K562 (cell line): ENCODE results near the gene MEF2C. TPM values are rescaled to one million over a fixed set of nuclear protein-coding genes. Genes with fewer than 3 reads are reported as not detected.

Source experiments
- ATAC-seq: fragments of 200-7000 bp; cut with Tn5 transposase; 3 replicates; pipeline ENCODE4 v1.9.1; 2020; ENCODE audit warnings: moderate library complexity
- BruUV-seq: library from RNA; stranded (reverse); fragments of 400-500 nt; replicated peaks from 2 replicates; lab custom pipeline; 2021; lab: Mats Ljungman, UMichigan
- CTCF ChIA-PET: fragments of 300-600 bp; formaldehyde crosslinking; extraction: SDS; loops from one replicate; lab custom pipeline; 2021; ENCODE audit warnings: low intra/inter-chr PET ratio; lab: Yijun Ruan, JAX
- POLR2A ChIA-PET: fragments of 300-600, 350-650 bp; sonication (Branson Sonifier 250); formaldehyde crosslinking; extraction: SDS; loops from one replicate; lab custom pipeline; 2021; ENCODE audit warnings: antibody characterized with exemption, inconsistent platforms; lab: Yijun Ruan, JAX
- DNase-seq, 4 experiments: peaks; one replicate each; pipeline versions ENCODE4 v3.0.0 to v3.0.0-alpha.2; 2011 to 2018; ENCODE audit warnings: low spot score in 3 of 4, mixed read lengths in 3 of 4; ENCODE audit errors: extremely low read depth in 1 of 4
- FAIRE-seq: peaks from 2 replicates; lab custom pipeline; 2011; peaks lifted over from hg19 to GRCh38; lab: Jason Lieb, UNC
- H2AFZ ChIP-seq: 2 replicates; pipeline ENCODE4 v1.6.0; 2011; ENCODE audit warnings: low read depth, low read length, control low read depth, inconsistent platforms
- H3K27ac ChIP-seq: fragments of 200-600 bp; 3 replicates; pipeline ENCODE4 v1.8.0; 2011; ENCODE audit warnings: low read depth, mild to moderate bottlenecking, control low read depth, inconsistent platforms, low read length, moderate library complexity, mixed read lengths; ENCODE audit errors: extremely low read depth
- H3K27me3 ChIP-seq, 2 experiments: fragments of 300-600 bp in 1 of 2; 2 replicates in 1 of 2; 3 replicates in 1 of 2; pipeline versions ENCODE4 v1.6.0 to v1.8.0; 2011; ENCODE audit warnings: inconsistent platforms in 2 of 2, low read length in 2 of 2, mild to moderate bottlenecking in 1 of 2, mixed read lengths in 1 of 2, moderate library complexity in 1 of 2; ENCODE audit not compliant: control insufficient read depth in 2 of 2, insufficient read depth in 2 of 2
- H3K36me3 ChIP-seq: fragments of 300-600 bp; 3 replicates; pipeline ENCODE4 v1.8.0; 2011; ENCODE audit warnings: mild to moderate bottlenecking, low read length, inconsistent platforms; ENCODE audit not compliant: control insufficient read depth, insufficient read depth
- H3K4me1 ChIP-seq, 2 experiments: fragments of 200-600 bp in 1 of 2; replicated peaks in 1 of 2; 2 replicates in 1 of 2; 3 replicates in 1 of 2; pipeline versions ENCODE4 v1.5.1 to v1.8.0; 2011; ENCODE audit warnings: inconsistent platforms in 2 of 2, low read length in 2 of 2, mild to moderate bottlenecking in 1 of 2, mixed read lengths in 1 of 2, moderate library complexity in 1 of 2; ENCODE audit not compliant: control insufficient read depth in 2 of 2, insufficient read depth in 2 of 2
- H3K4me2 ChIP-seq: 2 replicates; pipeline ENCODE4 v1.6.1; 2011; ENCODE audit warnings: low read length, control low read depth, inconsistent platforms, mixed read lengths; ENCODE audit not compliant: insufficient read depth
- H3K4me3 ChIP-seq: fragments of 200-600 bp; sonication (generic), shearing (Covaris generic); 2 replicates; pipeline ENCODE4 v1.5.1; 2016; ENCODE audit warnings: control low read depth, inconsistent platforms
- H3K79me2 ChIP-seq: fragments of 200-600 bp; 3 replicates; pipeline ENCODE4 v1.8.0; 2011; ENCODE audit warnings: low read length, inconsistent platforms; ENCODE audit not compliant: control insufficient read depth, insufficient read depth
- H3K9ac ChIP-seq, 2 experiments: 2 replicates each; pipeline versions ENCODE4 v1.6.0 to v1.6.1; 2011; ENCODE audit warnings: low read depth in 2 of 2, low read length in 2 of 2, control low read depth in 1 of 2, inconsistent platforms in 1 of 2, mild to moderate bottlenecking in 1 of 2, mixed read lengths in 1 of 2; ENCODE audit not compliant: insufficient read depth in 1 of 2
- H3K9me1 ChIP-seq: one replicate; pipeline ENCODE4 v1.6.0; 2011; ENCODE audit warnings: inconsistent platforms, mild to moderate bottlenecking, low read length, moderate library complexity; ENCODE audit not compliant: control insufficient read depth, insufficient read depth
- H3K9me3 ChIP-seq: replicated peaks from 2 replicates; pipeline ENCODE4 v1.5.1; 2011; ENCODE audit warnings: low read depth, low read length, inconsistent platforms; ENCODE audit not compliant: control insufficient read depth, insufficient read depth
- H4K20me1 ChIP-seq: replicated peaks from 2 replicates; pipeline ENCODE4 v1.6.1; 2011; ENCODE audit warnings: low read length, inconsistent platforms, mixed read lengths; ENCODE audit not compliant: control insufficient read depth, insufficient read depth
- HDAC1 ChIP-seq, 2 experiments: fragments of 450-650 bp; IDR thresholded peaks; 2 replicates each; pipeline ENCODE4 v1.6.1; 2016 to 2017; ENCODE audit warnings: inconsistent platforms in 1 of 2, mild to moderate bottlenecking in 1 of 2, moderate library complexity in 1 of 2
- KLF6 ChIP-seq: fragments of 250-450 bp; sonication (Bioruptor Pico); IDR thresholded peaks from 2 replicates; pipeline ENCODE4 v1.4.0; 2020; ENCODE audit warnings: mild to moderate bottlenecking, moderate library complexity, borderline replicate concordance
- MAFK ChIP-seq: IDR thresholded peaks from 2 replicates; pipeline ENCODE4 v1.6.1; 2011; ENCODE audit warnings: low read length, improper control_type of control experiment
- NUFIP1 ChIP-seq: fragments of 450-650 bp; IDR thresholded peaks from 2 replicates; pipeline ENCODE4 v1.6.1; 2018; ENCODE audit not compliant: partially characterized antibody
- PTBP1 ChIP-seq: fragments of 200-400 bp; formaldehyde crosslinking; IDR thresholded peaks from 2 replicates; pipeline ENCODE4 v1.6.1; 2017; ENCODE audit warnings: low read depth, low read length
- ZNF436 ChIP-seq: fragments of 250-450, 450-650 bp; sonication (Bioruptor Pico); formaldehyde crosslinking; IDR thresholded peaks from 2 replicates; pipeline ENCODE4 v1.7.0; 2020; ENCODE audit warnings: mild to moderate bottlenecking
- WGBS: fragments of 100-300 bp; shearing (Covaris generic); methylation state at CpG from one replicate; pipeline ENCODE4 v1.1.6; 2016; ENCODE audit warnings: low coverage, mixed read lengths; ENCODE audit not compliant: insufficient coverage; ENCODE audit errors: missing lambda C conversion rate; 5-methylcytosine and 5-hydroxymethylcytosine counted together
- in situ Hi-C: fragments of 300-500 bp; cut with MboI; formaldehyde crosslinking; loops from 4 replicates; pipeline ENCODE4 v1.15.0; 2018; ENCODE audit warnings: inconsistent platforms, mixed read lengths
- intact Hi-C: fragments of 100-400 bp; cut with micrococcal nuclease; formaldehyde crosslinking; loops from 2 replicates; pipeline ENCODE4 v1.14.2; 2022
- polyA plus RNA-seq, 8 experiments: library from polyadenylated mRNA; depleted of rRNA in 4 of 8; stranded (reverse) in 5 of 8; unstranded in 3 of 8; fragments of >200 nt; fragmentation: Nextera tagmentation in 2 of 8; fragmentation: Illumina TruSeq in 1 of 8; extraction: Ambion mirVana in 2 of 8; extraction: Trizol in 1 of 8; gene quantifications; 2 replicates each; pipeline versions ENCODE4 v1.2.1 to v1.2.3, GENCODE V29; 2011 to 2014; ENCODE audit warnings: inconsistent platforms in 1 of 8, missing spikeins in 1 of 8
- total RNA-seq, 7 experiments: library from RNA; depleted of rRNA in 6 of 7; stranded (reverse); fragments of >200 nt in 6 of 7; fragmentation: Illumina TruSeq in 2 of 7; extraction: Trizol in 2 of 7; gene quantifications; 2 replicates each; pipeline versions ENCODE4 v1.2.1 to v1.2.3, GENCODE V29; 2011 to 2021; ENCODE audit warnings: low replicate concordance in 1 of 7
- TF ChIP-seq, protein P1 (sequence below): fragments of 450-650 bp; IDR thresholded peaks from 2 replicates; pipeline ENCODE4 v1.6.1; 2016; ENCODE audit warnings: antibody characterized with exemption
- TF ChIP-seq, protein P2 (sequence below): fragments of 250-450 bp; sonication (Bioruptor Pico); IDR thresholded peaks from 2 replicates; pipeline ENCODE4 v1.5.0; 2022; ENCODE audit warnings: mild to moderate bottlenecking
- TF ChIP-seq, protein P3 (sequence below), 2 experiments: fragments of 450-650 bp in 1 of 2; sonication (generic) in 1 of 2; formaldehyde crosslinking in 1 of 2; IDR thresholded peaks; 2 replicates each; pipeline versions ENCODE4 v1.7.1 to v1.9.0; 2016 to 2022; ENCODE audit warnings: inconsistent platforms in 1 of 2, mild to moderate bottlenecking in 1 of 2, missing genetic modification reagents in 1 of 2

Gene MEF2C
- total and polyA plus RNA-seq, 9 of the 15 experiments (the other 6 are each of a cell fraction or from before 2014, with no cell fraction given) = 25.1 to 67.8 (median 58.3) TPM

DNA sequence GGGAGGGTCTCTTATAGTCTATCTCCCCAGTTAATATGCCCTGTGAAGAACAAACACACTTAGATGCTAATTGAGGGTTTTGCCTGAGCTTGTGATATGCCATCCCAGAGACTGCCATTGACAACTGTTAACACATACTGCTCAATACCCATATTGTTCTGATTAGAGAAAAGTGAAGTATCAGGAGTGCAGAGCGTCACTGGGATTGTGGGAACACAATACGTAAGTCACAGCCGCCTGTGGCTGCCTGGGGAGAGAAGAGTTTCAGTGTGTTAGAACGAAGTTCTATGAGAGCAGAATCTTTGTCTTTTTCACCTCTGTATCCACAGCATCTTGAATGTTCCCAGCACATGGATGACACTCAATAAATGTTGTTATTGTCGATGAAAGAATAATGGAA, 110.2 kb downstream of the MEF2C start:
- ATAC-seq (no peak), FAIRE-seq (no peak), DNase-seq (no peak)
- in situ Hi-C loops (no loop called here), intact Hi-C loops (no loop called here)
- TF ChIP-seq ZNF436 (CRISPR knock-in tag) (no peak), KLF6 (no peak), PTBP1 (no peak), MAFK (no peak), HDAC1 (IDR thresholded peaks at IDR 0.05) (no peak), NUFIP1 (no peak)
- TF ChIP-seq, protein P1, sequence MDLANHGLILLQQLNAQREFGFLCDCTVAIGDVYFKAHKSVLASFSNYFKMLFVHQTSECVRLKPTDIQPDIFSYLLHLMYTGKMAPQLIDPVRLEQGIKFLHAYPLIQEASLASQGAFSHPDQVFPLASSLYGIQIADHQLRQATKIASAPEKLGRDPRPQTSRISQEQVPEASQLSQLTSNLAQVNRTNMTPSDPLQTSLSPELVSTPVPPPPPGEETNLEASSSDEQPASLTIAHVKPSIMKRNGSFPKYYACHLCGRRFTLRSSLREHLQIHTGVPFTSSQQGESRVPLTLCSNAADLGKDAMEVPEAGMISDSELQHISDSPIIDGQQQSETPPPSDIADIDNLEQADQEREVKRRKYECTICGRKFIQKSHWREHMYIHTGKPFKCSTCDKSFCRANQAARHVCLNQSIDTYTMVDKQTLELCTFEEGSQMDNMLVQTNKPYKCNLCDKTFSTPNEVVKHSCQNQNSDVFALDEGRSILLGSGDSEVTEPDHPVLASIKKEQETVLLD = no peak
- TF ChIP-seq, protein P2, sequence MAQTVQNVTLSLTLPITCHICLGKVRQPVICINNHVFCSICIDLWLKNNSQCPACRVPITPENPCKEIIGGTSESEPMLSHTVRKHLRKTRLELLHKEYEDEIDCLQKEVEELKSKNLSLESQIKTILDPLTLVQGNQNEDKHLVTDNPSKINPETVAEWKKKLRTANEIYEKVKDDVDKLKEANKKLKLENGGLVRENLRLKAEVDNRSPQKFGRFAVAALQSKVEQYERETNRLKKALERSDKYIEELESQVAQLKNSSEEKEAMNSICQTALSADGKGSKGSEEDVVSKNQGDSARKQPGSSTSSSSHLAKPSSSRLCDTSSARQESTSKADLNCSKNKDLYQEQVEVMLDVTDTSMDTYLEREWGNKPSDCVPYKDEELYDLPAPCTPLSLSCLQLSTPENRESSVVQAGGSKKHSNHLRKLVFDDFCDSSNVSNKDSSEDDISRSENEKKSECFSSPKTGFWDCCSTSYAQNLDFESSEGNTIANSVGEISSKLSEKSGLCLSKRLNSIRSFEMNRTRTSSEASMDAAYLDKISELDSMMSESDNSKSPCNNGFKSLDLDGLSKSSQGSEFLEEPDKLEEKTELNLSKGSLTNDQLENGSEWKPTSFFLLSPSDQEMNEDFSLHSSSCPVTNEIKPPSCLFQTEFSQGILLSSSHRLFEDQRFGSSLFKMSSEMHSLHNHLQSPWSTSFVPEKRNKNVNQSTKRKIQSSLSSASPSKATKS = no peak
- TF ChIP-seq, protein P3, sequence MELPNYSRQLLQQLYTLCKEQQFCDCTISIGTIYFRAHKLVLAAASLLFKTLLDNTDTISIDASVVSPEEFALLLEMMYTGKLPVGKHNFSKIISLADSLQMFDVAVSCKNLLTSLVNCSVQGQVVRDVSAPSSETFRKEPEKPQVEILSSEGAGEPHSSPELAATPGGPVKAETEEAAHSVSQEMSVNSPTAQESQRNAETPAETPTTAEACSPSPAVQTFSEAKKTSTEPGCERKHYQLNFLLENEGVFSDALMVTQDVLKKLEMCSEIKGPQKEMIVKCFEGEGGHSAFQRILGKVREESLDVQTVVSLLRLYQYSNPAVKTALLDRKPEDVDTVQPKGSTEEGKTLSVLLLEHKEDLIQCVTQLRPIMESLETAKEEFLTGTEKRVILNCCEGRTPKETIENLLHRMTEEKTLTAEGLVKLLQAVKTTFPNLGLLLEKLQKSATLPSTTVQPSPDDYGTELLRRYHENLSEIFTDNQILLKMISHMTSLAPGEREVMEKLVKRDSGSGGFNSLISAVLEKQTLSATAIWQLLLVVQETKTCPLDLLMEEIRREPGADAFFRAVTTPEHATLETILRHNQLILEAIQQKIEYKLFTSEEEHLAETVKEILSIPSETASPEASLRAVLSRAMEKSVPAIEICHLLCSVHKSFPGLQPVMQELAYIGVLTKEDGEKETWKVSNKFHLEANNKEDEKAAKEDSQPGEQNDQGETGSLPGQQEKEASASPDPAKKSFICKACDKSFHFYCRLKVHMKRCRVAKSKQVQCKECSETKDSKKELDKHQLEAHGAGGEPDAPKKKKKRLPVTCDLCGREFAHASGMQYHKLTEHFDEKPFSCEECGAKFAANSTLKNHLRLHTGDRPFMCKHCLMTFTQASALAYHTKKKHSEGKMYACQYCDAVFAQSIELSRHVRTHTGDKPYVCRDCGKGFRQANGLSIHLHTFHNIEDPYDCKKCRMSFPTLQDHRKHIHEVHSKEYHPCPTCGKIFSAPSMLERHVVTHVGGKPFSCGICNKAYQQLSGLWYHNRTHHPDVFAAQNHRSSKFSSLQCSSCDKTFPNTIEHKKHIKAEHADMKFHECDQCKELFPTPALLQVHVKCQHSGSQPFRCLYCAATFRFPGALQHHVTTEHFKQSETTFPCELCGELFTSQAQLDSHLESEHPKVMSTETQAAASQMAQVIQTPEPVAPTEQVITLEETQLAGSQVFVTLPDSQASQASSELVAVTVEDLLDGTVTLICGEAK (IDR thresholded peaks at IDR 0.05) = no peak
- TF ChIP-seq, protein P3 (CRISPR knock-in tag; IDR thresholded peaks at IDR 0.05) = no peak
- ChIA-PET CTCF (no interaction called here), POLR2A (no interaction called here)
- no peaks in the 10 kb centered on the region; the same call in 1 of the 2 replicates for H4K20me1 ChIP-seq
- no peak overlapping the region for H3K4me2 ChIP-seq
- H3K4me1 ChIP-seq = no peaks in the 10 kb centered on the region
- no peaks in the 10 kb centered on the region for H3K9me3 ChIP-seq
- H3K79me2 ChIP-seq = no peaks in the 10 kb centered on the region
- H3K27ac ChIP-seq = no peak overlapping the region
- H3K9ac ChIP-seq = no peak overlapping the region
- 48% methylated on average over 5 of the region's 5 CpGs for WGBS
- peaks cover 25% of the 10 kb centered on the region for H3K36me3 ChIP-seq
- H2AFZ ChIP-seq = no peak overlapping the region
- BruUV-seq = no TSS peak
- no peaks in the 10 kb centered on the region for H3K27me3 ChIP-seq
- H3K9me1 ChIP-seq = no peaks in the 10 kb centered on the region
- H3K4me3 ChIP-seq = no peak overlapping the region
